Measurements from ENCODE around the gene ST6GALNAC6.
"Not testable (repeated sequence)": the region's sequence is repeated elsewhere in the genome, so short reads cannot be mapped to it uniquely, and the experiment has no call there.

Gene ST6GALNAC6

GRCh38 chr9:127845619-127846018 lies 53.8 kb downstream of the ST6GALNAC6 start:
- in situ Hi-C loops (cut with MboI; ENCODE audit: low sequenced_read_pairs), result not testable (repeated sequence)

- in situ Hi-C loops (cut with MboI; ENCODE audit: low sequenced_read_pairs), result no loop called here
Observed at GRCh38 chr9:127844821-127845359, 54.5 kb downstream of the ST6GALNAC6 start.

GRCh38 chr9:127841087-127841835 lies 58.1 kb downstream of the ST6GALNAC6 start:
- in situ Hi-C loops (cut with MboI; ENCODE audit: low sequenced_read_pairs), result no loop called here

GRCh38 chr9:127838375-127839078 lies 60.9 kb downstream of the ST6GALNAC6 start:
- in situ Hi-C loops (cut with MboI; ENCODE audit: low sequenced_read_pairs), result no loop called here

GRCh38 chr9:127837346-127837745 lies 62.1 kb downstream of the ST6GALNAC6 start:
- in situ Hi-C loops (cut with MboI; ENCODE audit: low sequenced_read_pairs), result no loop called here

GRCh38 chr9:127836561-127836960 lies 62.8 kb downstream of the ST6GALNAC6 start:
- in situ Hi-C loops (cut with MboI; ENCODE audit: low sequenced_read_pairs), result not testable (repeated sequence)

- in situ Hi-C loops (cut with MboI; ENCODE audit: low sequenced_read_pairs), result no loop called here
Observed at GRCh38 chr9:127835991-127836516, 63.3 kb downstream of the ST6GALNAC6 start.

Data from HL-60/S4 treated with retinoic acid at 250 ng/mL for 4 days and 3 days (cell line).